ENCODE data around the gene PROSER2. TPM values are rescaled to one million over a fixed set of nuclear protein-coding genes. Genes with fewer than 3 reads are reported as not detected.

The PROSER2 gene
- total and polyA plus RNA-seq, 9 of the 15 experiments (the other 6 are each of a cell fraction or from before 2014, with no cell fraction given), result 0.62 to 14.8 (median 2.9) TPM

- TF ChIP-seq ZNF407 (IDR thresholded peaks at IDR 0.05; ENCODE audit: low read depth), result no peak
- TF ChIP-seq MCM3 (IDR thresholded peaks at IDR 0.05), result no peak
- peak; percentile 81 for TF ChIP-seq GABPB1 (CRISPR knock-in tag; IDR thresholded peaks at IDR 0.05)
- TF ChIP-seq NCOR1 (IDR thresholded peaks at IDR 0.05), result peak; percentile 94
- TF ChIP-seq ZNF830 (CRISPR knock-in tag; IDR thresholded peaks at IDR 0.05), result no peak
- no peak for TF ChIP-seq DEAF1 (CRISPR knock-in tag; IDR thresholded peaks at IDR 0.05)
- no peak; the same call in 1 of the 2 replicates for TF ChIP-seq ZBTB12 (CRISPR knock-in tag; IDR thresholded peaks at IDR 0.05)
- no peak for TF ChIP-seq ZNF717 (CRISPR knock-in tag; IDR thresholded peaks at IDR 0.05)
- 0 out of 2 replicates have a peak, but pooled peaks have one; percentile 24 for TF ChIP-seq ZKSCAN1 (IDR thresholded peaks at IDR 0.05; ENCODE audit: low read depth, low read length)
- no peak for TF ChIP-seq RFX5 (IDR thresholded peaks at IDR 0.05; ENCODE audit: low read depth, low read length)
- peak in 1 of 2 experiments; percentile 92; a peak in 1 of 4 replicates for TF ChIP-seq SRF (CRISPR knock-in tag; IDR thresholded peaks at IDR 0.05)
- no peak for TF ChIP-seq ZNF707 (CRISPR knock-in tag; conservative IDR thresholded peaks at IDR 0.05)
- TF ChIP-seq TCF7L2 (IDR thresholded peaks at IDR 0.05; ENCODE audit: low read depth, low read length), result no peak
- no peak for TF ChIP-seq ZNF354B (CRISPR knock-in tag; IDR thresholded peaks at IDR 0.05)
- no peak for TF ChIP-seq ZNF217 (CRISPR knock-in tag; IDR thresholded peaks at IDR 0.05)
Measured at GRCh38 chr10:11898372-11899066, 75.4 kb downstream of the PROSER2 start (continued).
